ENCODE data around the gene MZT2B. TPM values are rescaled to one million over a fixed set of nuclear protein-coding genes. Genes with fewer than 3 reads are reported as not detected.
A peak's percentile ranks its signal among the peaks of the same experiment; 100 is the strongest.
"Not testable (repeated sequence)": the region's sequence is repeated elsewhere in the genome, so short reads cannot be mapped to it uniquely, and the experiment has no call there.

The MZT2B gene
- total RNA-seq, 1 donor from 2014 or later: 262 TPM

- H3K36me3 ChIP-seq (ENCODE audit: control insufficient read depth, insufficient read depth, low read length): no peaks in the 10 kb centered on the region
- TF ChIP-seq CTCF (IDR thresholded peaks at IDR 0.05; ENCODE audit: insufficient read depth, low read length, poor library complexity, severe bottlenecking): no peak
- H3K27me3 ChIP-seq (ENCODE audit: control insufficient read depth, insufficient read depth, low read length): no peaks in the 10 kb centered on the region
- DNase-seq (ENCODE audit: low read depth): no peak
- H3K4me3 ChIP-seq (ENCODE audit: low read depth, low read length): no peak overlapping the region
Observed at GRCh38 chr2:130160131-130160530, 21.9 kb upstream of the MZT2B start.

GRCh38 chr2:130160838-130161705, 21.0 kb upstream of the MZT2B start:
- H3K36me3 ChIP-seq (ENCODE audit: control insufficient read depth, insufficient read depth, low read length); H3K27me3 ChIP-seq (ENCODE audit: control insufficient read depth, insufficient read depth, low read length); H3K4me3 ChIP-seq (ENCODE audit: low read depth, low read length): not testable (repeated sequence)
- peak; percentile 23 for DNase-seq (ENCODE audit: low read depth)
- peak; percentile 41 for TF ChIP-seq CTCF (IDR thresholded peaks at IDR 0.05; ENCODE audit: insufficient read depth, low read length, poor library complexity, severe bottlenecking)

DNA sequence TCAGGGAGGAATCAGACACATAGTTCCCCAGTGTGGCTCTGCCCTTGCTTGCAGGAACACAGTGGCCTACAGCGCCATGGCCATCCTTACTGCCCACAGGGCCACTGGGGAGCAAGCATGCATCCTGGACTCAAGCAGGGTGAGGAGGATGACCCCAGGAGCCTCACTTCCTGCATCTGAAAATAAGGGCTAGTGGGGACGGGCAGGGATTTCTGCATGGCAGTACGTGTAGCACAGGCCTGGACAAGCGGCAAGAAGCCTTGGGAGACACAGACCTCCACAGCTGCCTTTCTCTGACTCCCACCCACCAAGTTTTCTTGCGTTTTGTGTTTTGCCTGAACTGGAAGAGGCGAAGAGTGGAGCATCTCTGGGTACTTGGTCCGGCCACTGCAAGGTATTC, 19.6 kb upstream of the MZT2B start:
- H3K27me3 ChIP-seq (ENCODE audit: control insufficient read depth, insufficient read depth, low read length); H3K36me3 ChIP-seq (ENCODE audit: control insufficient read depth, insufficient read depth, low read length); DNase-seq (ENCODE audit: low read depth); H3K4me3 ChIP-seq (ENCODE audit: low read depth, low read length): not testable (repeated sequence)

- no peak overlapping the region for H3K4me3 ChIP-seq (ENCODE audit: low read depth, low read length)
- DNase-seq (ENCODE audit: low read depth): no peak
- no peaks in the 10 kb centered on the region for H3K36me3 ChIP-seq (ENCODE audit: control insufficient read depth, insufficient read depth, low read length)
- no peak for TF ChIP-seq CTCF (IDR thresholded peaks at IDR 0.05; ENCODE audit: insufficient read depth, low read length, poor library complexity, severe bottlenecking)
- H3K27me3 ChIP-seq (ENCODE audit: control insufficient read depth, insufficient read depth, low read length): no peaks in the 10 kb centered on the region
Observed at GRCh38 chr2:130162968-130163367, 19.1 kb upstream of the MZT2B start.

DNA sequence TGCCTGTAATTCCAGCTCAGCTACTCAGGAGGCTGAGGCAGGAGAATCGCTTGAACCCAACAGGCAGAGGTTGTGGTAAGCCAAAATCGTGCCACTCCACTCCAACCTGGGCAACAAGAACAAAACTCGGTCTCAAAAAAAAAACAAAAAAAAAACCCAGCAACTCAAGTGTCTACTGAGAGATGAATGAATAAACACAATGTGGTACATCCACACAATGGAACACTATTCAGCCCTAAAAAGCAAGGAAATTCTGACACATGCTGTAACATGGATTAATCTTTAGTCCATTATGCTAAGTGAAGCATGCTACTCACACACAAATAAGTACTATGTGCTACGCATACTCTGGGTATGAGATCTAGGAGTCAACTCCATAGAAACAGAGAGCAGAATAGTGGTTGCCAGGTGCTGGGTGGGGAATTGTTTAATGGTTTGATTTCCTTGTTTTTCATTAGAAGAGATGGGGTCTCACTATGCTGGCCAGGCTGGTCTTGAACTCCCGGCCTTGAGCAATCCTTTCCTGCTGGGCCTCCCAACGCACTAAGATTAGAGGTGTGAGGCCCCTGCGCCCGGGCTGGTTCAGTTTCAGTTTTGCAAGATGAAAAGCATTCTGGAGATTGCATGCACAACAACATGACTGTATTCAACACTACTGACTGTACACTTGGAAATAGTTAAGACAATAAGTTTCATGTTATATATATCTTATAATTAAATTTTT, 16.6 kb upstream of the MZT2B start:
- Histone ChIP-seq H3K36me3 (ENCODE audit: control insufficient read depth, insufficient read depth, low read length) (no peaks in the 10 kb centered on the region), H3K27me3 (ENCODE audit: control insufficient read depth, insufficient read depth, low read length) (no peaks in the 10 kb centered on the region), H3K4me3 (ENCODE audit: low read depth, low read length) (no peak overlapping the region)
- DNase-seq (ENCODE audit: low read depth): no peak
- TF ChIP-seq CTCF (IDR thresholded peaks at IDR 0.05; ENCODE audit: insufficient read depth, low read length, poor library complexity, severe bottlenecking): no peak

DNA sequence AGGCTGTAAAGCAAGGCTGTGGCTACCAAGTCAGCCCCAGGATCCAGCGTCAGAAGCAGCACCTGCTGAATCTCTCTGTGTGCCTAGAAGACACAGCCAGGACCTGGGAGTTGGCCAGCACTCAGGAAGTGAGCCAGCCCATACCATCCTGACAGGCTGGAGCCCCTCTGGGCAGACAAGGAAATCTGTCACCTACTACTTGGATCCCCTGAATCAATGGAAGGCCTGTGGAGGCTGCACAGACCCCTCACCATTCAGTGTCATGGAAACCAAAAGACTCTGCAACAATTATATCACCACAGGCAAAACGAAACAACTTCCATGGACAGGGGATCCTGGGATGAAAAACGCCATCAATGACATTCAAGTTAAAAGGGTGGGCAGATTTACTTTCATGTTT, 15.5 kb upstream of the MZT2B start:
- H3K36me3 ChIP-seq (ENCODE audit: control insufficient read depth, insufficient read depth, low read length); H3K4me3 ChIP-seq (ENCODE audit: low read depth, low read length); H3K27me3 ChIP-seq (ENCODE audit: control insufficient read depth, insufficient read depth, low read length); DNase-seq (ENCODE audit: low read depth): not testable (repeated sequence)

GRCh38 chr2:130169163-130169562, 12.9 kb upstream of the MZT2B start:
- not testable (repeated sequence) for H3K36me3 ChIP-seq (ENCODE audit: control insufficient read depth, insufficient read depth, low read length); DNase-seq (ENCODE audit: low read depth); H3K27me3 ChIP-seq (ENCODE audit: control insufficient read depth, insufficient read depth, low read length); H3K4me3 ChIP-seq (ENCODE audit: low read depth, low read length)

Data from kidney epithelial cell (primary cell).